Naive B cell (primary cell): ENCODE data around the gene ANO2. TPM values are rescaled to one million over a fixed set of nuclear protein-coding genes. Genes with fewer than 3 reads are reported as not detected.
A peak's percentile ranks its signal among the peaks of the same experiment; 100 is the strongest.

ENCODE experiments used
- ATAC-seq, 2 donors: fragments of 150-1000 bp; cut with Tn5 transposase; 2 replicates each; pipeline ENCODE4 v1.10.0; 2021; ENCODE audit warnings: low read depth in 2 of 2, mild to moderate bottlenecking in 2 of 2, moderate library complexity in 2 of 2
- DNase-seq: peaks from one replicate; pipeline ENCODE4 v3.0.0; 2022
- H3K27ac Mint-ChIP-seq, 6 donors: one replicate each; pipeline ENCODE4 v1.8.0; 2020 to 2022; ENCODE audit warnings: mild to moderate bottlenecking in 6 of 6, mixed read lengths in 6 of 6, moderate library complexity in 5 of 6, inconsistent platforms in 2 of 6
- H3K27me3 Mint-ChIP-seq, 3 donors: one replicate each; pipeline ENCODE4 v1.8.0; 2021 to 2022; ENCODE audit warnings: mixed read lengths in 3 of 3, mild to moderate bottlenecking in 1 of 3
- H3K36me3 Mint-ChIP-seq, 2 donors: one replicate each; pipeline ENCODE4 v1.8.0; 2020 to 2022; ENCODE audit warnings: mixed read lengths in 2 of 2, inconsistent platforms in 1 of 2, mild to moderate bottlenecking in 1 of 2
- H3K4me1 Mint-ChIP-seq, 3 donors: one replicate each; pipeline ENCODE4 v1.8.0; 2020 to 2022; ENCODE audit warnings: mixed read lengths in 3 of 3, inconsistent platforms in 1 of 3, mild to moderate bottlenecking in 1 of 3, moderate library complexity in 1 of 3
- H3K4me3 Mint-ChIP-seq, 8 donors: one replicate each; pipeline ENCODE4 v1.8.0; 2020 to 2022; ENCODE audit warnings: mild to moderate bottlenecking in 8 of 8, mixed read lengths in 8 of 8, moderate library complexity in 8 of 8, inconsistent platforms in 2 of 8
- H3K9me3 Mint-ChIP-seq, 7 donors: one replicate each; pipeline ENCODE4 v1.8.0; 2020 to 2022; ENCODE audit warnings: mixed read lengths in 7 of 7, mild to moderate bottlenecking in 5 of 7, inconsistent platforms in 2 of 7, moderate library complexity in 1 of 7
- polyA plus RNA-seq, 6 donors: library from polyadenylated mRNA; unstranded; fragments of 300-500 nt; fragmentation: Illumina TruSeq; gene quantifications; one replicate each; pipeline ENCODE4 v1.2.3, GENCODE V29; 2021; ENCODE audit warnings: low read depth in 6 of 6

The ANO2 gene
- polyA plus RNA-seq, 6 donors from 2014 or later, result not detected

DNA sequence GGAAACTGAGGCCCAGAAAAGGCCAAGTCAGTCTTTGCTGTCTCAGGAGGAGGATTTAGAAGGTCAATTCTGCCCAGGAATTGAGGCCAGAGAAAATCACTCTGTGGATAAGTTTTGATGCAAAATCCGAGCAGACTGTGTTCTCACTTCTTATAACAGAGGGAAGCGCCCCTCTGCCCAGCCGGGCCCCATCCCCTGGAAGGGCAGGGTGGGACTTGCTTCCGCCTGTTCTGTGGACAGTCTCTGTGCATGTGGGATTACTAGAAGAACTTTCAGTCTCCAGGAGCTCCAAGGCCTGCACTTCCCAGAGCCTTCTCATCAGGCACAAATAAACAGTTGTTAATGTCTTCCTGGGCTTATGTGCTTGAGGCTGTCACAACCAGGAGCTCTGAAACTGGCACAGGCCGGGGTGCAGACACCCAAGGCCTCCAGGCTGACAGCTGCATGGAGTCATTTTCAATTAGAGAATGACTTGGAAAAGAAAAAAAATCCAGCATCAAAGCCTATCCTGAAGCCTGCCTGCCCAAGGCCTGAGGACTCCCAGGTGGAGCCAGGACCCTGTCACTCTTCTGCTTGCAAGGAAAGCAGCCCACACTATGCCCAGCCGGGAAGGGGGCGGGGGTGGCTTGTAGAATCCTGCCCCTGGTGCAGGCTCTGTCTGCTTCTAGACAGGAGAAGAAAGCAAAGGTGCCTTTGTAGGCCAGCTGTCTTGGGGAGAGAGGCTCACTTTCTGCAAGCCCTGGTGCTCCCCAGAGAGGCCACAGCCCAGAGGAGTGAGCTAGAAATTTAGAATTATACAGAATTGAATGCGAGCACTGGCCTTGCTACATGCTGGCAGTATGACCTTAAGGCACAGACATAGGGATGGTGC, 428.5 kb downstream of the ANO2 start:
- Mint-ChIP-seq H3K4me3 (no peak overlapping the region), H3K9me3 (peaks cover 0 to 2% (median 0%) of the 10 kb centered on the region in 7 donors), H3K27ac (no peak overlapping the region), H3K36me3 (no peaks in the 10 kb centered on the region), H3K4me1 (no peaks in the 10 kb centered on the region), H3K27me3 (peaks cover 9 to 39% (median 32%) of the 10 kb centered on the region in 3 donors)
- DNase-seq (no peak), ATAC-seq (no peak)

DNA sequence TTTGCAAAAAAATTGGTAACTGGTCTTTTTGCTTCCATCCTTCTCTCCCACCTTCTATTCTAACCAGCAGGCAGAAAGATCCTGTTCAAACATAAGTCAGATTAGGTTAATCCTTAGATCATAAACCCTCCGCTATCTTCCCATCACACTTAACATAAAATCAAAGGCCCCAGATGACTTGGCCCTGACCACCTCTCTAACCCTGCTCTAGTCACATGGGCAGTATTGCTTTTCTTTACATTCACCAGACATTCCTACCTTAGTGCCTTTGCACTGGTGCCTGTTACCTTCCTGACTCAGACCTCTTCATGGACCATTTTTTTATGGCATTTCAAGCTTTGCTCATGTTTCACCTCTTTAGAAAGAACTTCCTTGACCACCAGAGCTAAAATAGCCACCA, 429.6 kb downstream of the ANO2 start:
- H3K27me3 Mint-ChIP-seq, result peaks cover 4 to 37% (median 30%) of the 10 kb centered on the region in 3 donors
- H3K27ac Mint-ChIP-seq, result peak overlapping the region in 1 of 6 donors; percentile 49
- peaks cover 0 to 2% (median 0%) of the 10 kb centered on the region in 7 donors for H3K9me3 Mint-ChIP-seq

DNA sequence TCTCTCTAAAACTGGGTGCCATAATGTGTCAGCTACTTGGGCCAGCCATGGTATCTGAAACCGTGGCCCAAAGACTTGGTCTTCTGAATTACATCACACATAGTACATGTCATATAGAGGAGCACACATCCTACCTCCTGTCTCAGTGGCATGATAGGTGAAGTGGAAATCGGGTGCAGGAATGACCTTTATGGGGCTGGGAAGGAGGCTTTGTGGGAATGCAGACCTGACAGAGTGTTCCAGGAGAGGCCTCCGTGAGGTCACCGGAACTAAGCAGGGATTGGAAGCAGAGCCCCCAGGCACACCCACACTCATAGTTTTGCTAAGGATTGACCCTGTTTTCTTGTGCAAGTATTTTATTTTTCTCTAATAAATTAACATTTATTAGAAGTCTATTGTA, 430.5 kb downstream of the ANO2 start:
- H3K9me3 Mint-ChIP-seq, result no peaks in the 10 kb centered on the region
- no peak for ATAC-seq
- no peak overlapping the region for H3K4me3 Mint-ChIP-seq
- no peaks in the 10 kb centered on the region for H3K36me3 Mint-ChIP-seq
- H3K27me3 Mint-ChIP-seq, result peaks cover 4 to 34% (median 24%) of the 10 kb centered on the region in 3 donors
- no peak overlapping the region for H3K27ac Mint-ChIP-seq
- DNase-seq, result no peak
- H3K4me1 Mint-ChIP-seq, result no peaks in the 10 kb centered on the region

More for the DNA sequence above, 429.6 kb downstream of the ANO2 start:
- no peaks in the 10 kb centered on the region for H3K4me1 Mint-ChIP-seq
- no peak overlapping the region for H3K4me3 Mint-ChIP-seq
- no peaks in the 10 kb centered on the region for H3K36me3 Mint-ChIP-seq
- no peak for DNase-seq
- no peak for ATAC-seq

DNA sequence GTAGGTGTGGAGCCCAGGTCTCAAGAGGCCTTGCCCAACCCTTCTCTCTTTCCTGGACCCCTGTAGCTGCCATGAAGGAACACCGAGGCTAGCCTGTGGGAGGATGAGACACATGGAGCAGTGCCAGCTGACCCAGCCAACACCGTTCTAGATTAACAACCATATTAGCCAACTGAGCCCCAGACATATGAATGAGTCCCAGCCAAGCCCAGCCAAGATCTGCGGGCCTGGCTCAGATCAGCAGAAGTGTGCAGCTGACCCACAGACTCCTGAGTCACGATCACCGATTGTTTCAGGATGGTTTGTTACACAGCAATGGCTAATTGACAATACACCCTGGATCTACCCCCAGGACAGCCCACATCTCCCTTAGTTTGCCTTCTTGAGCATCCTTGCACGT, 431.0 kb downstream of the ANO2 start:
- ATAC-seq (no peak), DNase-seq (no peak)
- H3K4me3 Mint-ChIP-seq, result no peak overlapping the region
- no peaks in the 10 kb centered on the region for H3K9me3 Mint-ChIP-seq
- H3K36me3 Mint-ChIP-seq, result no peaks in the 10 kb centered on the region
- H3K27me3 Mint-ChIP-seq, result peaks cover 4 to 34% (median 23%) of the 10 kb centered on the region in 3 donors
- H3K27ac Mint-ChIP-seq, result no peak overlapping the region
- H3K4me1 Mint-ChIP-seq, result no peaks in the 10 kb centered on the region

DNA sequence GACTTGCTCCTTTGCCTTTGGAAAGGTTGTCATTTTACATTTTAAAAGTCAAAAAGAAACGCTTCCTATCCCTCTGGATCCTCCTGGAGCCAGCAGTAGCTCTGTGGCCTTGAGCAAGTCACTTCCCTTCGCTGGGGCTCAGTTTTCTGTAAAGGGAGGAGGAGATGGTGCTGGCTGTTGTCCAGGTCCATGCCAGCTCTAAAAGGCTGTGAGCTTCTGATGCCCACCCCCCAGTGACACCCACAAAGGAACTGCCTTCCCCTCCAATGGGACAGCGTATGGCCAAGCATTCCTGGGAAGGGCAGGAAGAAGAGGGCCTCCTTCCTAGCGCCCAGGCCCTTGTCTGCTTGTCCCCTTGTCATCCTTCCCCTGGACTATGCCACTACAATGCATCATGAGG, 431.7 kb downstream of the ANO2 start:
- Mint-ChIP-seq H3K36me3 (no peaks in the 10 kb centered on the region), H3K9me3 (no peaks in the 10 kb centered on the region), H3K27ac (no peak overlapping the region), H3K27me3 (peaks cover 4 to 34% (median 23%) of the 10 kb centered on the region in 3 donors), H3K4me3 (no peak overlapping the region), H3K4me1 (no peaks in the 10 kb centered on the region)
- ATAC-seq (no peak), DNase-seq (no peak)

Other genes starting within 250 kb of the ANO2 start
- gene VWF, start 179.4 kb upstream of the ANO2 start, polyA plus RNA-seq, result under 1 TPM in 2 of 6 donors, not detected in 4; 0.03 to 0.08 TPM